NCI-H748 (cell line): ENCODE measurements around the gene APC2.
"Not testable (repeated sequence)": the region's sequence is repeated elsewhere in the genome, so short reads cannot be mapped to it uniquely, and the experiment has no call there.

ENCODE experiments used
- DNase-seq: peaks from one replicate; lab custom pipeline; 2025; ENCODE audit not compliant: unreplicated experiment; lab: John Stamatoyannopoulos, UW

Gene APC2

DNA sequence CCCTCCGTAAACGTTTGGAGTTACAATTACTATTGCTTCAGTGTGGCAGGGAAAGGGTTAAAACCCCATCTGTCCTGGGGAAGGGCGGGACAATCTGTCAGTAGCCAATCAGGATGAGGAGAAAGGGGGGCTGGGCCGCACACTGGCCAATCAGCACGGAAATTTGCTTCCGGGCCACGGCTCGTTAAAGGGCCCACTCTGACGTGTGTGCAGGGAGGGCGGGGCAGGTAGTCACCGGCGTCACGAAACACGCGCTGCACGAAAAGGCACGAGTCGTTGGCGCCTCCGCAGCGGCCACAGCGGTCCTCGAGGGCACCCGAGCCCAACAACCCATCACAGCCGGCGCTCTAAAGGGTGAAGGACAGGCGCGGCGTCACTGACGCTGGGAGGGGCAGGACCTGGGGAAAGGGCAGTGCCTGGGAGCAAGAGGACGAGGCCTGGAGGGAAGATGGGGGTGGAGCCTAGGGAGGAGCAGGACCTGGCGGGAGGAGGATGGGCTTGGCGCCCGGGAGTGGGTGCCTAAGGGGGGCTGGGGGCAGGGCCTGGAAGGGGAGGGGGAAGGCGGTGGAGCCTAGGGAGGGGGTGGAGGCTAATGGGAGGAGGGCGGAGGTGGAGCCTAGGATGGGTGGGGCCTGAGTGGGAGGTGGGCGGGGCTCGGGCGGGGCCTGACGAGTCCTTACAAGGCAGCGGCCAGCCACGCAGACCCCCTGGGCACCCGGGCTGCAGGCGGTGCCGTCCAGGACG lies 58.0 kb downstream of the APC2 start:
- peak; percentile 95 for DNase-seq

DNA sequence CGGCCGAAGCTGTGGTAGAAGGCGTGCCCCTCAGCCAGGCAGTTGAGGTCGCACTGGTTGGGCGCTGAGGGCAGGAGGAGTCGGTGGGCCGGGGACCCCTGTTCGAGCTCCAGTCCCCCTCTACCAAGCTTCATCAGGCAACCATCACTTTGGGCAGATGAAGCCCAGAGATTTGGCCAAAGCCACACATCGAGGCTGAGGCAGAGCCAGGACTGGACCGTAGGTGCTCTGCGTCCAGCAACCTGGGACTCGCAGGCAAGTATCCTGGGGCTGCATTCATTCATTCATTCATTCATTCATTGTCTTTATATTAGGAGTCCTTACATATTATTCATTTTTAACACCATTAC lies 58.6 kb downstream of the APC2 start:
- DNase-seq = no peak

DNA sequence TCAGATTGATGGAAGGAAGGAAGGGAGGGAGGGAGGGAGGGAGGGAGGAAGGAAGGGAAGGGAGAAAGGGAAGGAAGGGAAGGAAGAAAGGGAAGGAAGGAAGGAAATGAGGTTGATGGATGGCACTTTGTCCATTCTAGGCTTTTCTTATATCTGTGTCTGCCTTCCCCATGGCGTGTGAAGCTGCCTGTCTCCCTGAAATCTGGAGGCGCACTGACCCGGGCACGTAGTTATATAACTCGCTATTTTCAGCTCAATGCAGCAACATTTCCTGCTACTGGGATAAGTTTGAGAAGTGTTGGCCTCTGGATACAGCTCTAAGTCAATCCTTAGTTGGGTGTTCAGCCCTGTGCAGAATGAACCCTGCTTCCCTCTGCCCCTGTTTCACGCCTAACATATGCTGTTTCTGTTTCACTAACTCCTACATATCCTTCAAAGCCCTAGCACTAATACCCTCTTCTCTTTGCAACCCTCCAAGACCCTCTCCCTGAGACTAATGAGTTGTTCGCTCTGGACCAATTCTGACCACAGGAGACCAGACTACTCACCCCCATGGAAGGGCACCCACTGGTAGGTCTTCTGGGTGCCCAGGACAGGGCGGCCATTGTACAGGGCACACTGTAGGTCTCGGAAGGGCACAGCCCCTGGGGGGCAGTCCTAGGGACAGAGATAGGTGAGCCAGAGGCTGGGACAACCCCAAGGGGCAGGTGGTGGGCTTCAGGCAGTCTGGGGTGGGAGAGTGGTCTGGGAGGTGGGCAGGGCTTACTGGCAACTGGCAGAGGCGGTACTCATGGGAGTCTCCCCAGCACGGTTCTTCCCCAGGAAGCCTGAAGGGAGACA lies 59.9 kb downstream of the APC2 start:
- DNase-seq = no peak

DNA sequence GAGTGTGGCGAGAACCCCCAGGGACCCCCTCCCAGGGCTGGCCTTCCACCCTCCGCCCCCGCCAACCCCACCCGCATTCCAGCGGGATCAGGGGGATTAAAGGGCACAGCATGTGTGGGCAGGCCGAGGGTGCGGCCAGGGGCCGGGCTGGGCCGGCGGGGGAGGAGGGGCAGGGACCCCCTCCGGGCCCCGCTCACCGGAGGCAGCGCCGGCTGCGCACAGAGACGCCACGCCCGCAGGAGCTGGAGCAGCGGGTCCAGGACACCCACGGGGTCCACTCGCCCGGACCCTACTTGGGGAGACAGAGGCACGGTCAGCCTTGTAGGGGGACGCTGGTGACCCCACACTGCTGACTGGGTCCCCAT lies 60.5 kb downstream of the APC2 start:
- no peak for DNase-seq

DNA sequence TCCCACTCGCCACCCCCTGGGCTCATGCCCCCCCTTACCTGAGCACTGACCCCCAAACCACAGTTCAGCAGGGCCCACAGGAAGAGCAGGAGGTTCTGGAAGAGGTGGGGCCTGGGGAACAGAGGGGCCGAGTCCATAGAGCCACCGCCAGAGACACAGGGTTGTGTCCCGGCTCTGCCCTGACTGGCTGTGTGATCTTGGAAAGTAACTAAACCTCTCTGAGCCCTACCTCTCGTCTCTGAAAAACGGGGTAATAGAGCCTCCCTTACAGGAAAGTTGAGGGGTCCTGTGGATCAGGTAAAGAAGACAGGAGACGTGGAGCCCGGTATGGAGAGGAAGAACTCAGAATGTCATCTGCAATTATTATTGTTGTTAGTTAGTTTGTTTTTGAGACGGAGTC lies 60.9 kb downstream of the APC2 start:
- no peak for DNase-seq

DNA sequence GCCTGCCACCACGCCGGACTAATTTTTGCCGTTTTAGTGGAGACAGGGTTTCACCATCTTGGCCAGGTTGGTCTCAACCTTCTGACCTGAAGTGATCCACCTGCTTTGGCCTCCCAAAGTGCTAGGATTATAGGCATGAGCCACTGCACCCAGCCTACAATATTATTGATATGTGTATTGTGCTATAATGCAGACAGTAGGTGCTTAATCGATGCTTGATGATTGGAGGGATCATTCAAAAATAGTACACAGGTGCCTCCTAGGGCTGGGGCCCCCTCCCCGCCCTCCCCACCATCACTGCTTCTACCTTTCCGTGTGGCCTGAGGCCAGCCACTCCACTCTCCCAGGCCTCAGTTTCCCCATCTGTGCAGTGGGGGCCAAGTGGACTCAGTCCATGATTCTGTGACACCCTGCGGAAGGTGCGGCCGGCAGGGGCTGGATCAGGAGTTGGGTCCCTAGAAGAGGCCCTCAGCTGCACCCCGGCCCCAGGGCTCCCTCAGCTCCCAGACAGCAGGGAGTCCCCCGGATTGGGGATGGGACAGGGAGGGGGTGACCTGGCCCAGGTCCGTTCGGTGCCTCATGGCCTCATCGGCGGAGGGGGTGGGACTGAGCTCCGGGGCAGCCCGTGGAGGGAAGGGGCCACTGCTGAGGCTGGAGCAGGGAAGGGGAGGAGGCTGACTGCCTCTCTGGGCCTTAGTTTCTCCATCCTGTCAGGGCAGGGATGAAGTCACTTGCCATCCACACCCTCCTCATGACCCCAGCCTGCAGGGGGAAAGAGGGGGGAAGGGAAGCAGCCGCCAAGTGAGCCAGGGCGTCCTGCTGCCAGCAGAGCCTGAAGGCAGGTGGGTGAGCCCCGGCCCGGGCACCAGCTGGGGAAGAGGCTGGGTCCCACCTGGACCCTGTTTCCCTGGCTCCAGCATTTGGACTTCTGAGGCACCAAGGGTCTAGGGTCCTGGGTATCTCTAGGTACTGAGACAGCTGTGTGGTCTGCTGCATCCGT lies 61.7 kb downstream of the APC2 start:
- no peak for DNase-seq

DNA sequence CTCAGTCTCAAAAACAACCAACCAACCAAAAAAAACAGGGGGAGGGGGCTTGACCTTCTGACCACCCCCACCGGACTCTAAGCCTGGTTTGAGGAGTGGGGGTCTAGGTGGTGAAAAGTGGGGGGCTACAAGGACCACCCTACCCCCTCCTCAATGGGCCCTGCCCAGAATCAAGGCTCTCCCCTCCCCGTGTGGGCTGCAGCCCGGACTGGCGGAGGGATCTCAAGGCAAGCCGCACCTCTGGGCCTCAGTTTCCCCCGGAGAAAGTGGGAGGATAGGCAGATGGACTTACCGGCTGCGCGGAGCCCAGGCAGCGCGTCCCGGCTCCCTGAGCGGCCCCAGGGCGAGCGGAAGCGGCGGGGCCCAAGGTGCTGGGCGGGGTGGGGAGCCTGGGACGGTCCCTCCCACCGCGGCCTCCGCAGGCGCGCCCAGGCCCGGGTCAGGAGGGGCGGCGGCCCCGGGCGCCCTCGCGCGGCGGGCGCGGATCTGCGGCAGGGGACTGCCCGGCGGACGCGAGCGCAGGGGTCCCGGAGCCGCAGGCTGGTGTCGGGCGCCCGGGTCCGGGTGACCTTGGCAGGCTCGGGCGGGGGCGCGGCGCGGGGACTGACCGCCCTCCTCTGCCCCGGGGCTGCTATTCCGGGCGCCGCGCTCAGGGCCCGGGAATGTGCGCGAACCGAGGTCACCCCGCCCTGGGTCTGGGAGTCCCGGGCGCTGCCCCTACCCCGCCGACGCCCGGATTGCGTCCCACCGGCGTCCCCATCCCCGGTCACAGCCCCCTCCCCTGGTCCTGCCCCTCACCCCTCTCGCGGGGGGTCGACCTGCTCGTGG lies 63.0 kb downstream of the APC2 start, which contains the start of gene ADAMTSL5:
Gene ADAMTSL5 (minus strand): TSS at position 349 of the 828 bp plus-strand sequence. CDS start 2,076 bp downstream, outside the sequence.
- DNase-seq = peak; percentile 9

DNA sequence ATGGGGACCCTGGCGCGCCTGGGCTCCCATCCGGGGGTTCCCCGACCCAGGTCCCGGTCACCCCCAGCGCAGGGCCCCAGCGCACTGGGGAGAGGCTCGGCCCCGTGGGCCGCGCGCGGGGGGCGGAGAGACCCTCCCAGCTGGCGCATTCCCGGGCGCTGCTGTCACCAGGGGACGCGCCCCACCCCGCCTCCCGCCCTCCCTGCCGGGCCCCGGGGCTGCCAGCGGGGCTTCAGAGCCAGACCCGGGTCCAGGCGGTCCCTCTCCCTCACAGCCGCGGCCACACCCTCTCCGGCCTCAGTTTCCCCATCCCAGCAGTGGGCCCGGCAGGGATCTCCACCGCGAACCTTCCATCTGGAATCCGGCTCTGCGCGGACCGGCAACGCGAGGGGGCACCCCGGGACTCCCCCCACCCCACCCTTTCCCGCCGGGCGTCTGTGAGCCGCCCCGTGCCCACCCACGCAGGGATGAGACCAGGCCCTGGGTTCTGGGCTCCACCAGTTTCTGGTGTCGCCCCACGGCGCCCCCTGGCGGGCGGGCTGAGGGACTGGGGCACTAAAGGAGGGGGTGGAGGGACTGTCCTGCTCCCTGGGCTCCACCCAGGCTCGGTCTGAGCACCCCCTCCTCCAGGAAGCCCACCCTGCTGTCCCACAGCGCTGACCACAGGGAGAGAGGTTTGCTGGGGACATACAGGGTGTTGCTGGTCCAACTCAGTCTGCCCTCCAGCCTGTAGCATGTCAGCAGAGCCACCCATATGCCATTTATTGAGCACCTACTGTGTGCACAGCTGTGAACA lies 63.8 kb downstream of the APC2 start:
- DNase-seq = peak; percentile 44

DNA sequence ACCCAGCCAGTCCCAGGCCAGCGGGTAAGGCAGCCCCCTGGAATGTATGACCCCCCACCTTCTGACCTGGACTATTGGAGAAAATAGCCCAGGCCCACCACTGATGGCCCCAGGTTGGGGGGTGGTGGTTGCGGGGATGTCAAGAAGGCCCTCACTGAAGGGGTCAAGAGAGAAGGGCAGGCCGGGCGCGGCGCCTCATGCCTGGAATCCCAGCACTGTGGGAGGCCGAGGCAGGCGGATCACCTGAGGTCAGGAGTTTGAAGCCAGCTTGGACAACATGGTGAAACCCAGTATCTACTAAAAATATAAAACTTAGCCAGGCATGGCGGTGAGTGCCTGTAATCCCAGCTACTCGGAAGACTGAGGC lies 64.4 kb downstream of the APC2 start:
- no peak for DNase-seq

DNA sequence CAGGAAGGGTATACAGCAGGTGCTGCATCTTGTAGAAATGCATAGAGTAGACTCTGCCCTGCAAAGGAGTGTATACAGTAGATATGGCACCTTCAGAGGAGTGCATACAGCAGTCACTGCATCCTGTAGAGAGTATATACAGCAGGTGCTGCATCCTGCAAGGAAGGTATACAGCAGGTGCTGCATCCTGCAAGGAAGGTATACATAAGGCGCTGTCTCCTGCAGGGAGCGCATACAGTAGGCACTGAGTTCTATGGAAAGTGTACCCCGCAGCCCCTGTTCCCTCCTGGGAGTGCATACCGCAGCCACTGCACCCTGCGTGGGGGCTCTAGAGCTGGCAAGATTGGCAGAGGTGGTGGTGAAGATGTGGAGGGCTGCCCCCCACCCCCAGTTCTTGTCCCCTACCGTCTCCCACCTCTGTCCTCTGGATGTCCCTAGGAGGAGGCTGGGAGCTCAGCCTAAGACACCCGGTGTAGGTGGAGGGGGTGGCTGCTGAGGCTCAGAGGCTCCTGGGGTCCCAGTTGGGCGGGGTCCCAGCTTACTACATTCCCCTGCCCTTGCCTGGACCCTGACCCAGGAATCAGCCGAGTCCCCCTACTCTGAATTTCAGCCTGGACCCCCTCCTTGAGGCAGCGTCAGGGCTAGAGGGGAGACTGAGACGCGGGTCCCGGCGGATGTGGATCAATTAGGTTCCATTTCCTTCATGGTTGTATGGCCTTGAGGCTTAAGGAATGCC lies 65.2 kb downstream of the APC2 start:
- no peak for DNase-seq

DNA sequence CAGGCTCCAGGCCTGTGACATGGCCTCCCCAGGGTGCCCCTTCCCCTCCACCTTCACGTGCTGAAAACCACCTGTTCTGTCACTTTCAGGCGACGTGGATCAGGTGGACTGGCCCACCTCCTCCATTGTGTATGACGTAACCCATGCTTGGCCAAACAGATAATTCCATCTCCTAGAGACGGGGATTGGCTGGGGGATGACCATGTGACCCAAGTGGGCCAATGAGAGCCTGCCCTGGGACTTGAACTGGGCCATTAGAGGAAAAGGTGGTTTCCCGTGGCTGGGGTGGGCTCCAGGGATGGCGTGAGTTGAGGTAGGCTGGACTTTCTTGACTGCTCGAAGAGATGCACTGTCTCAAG lies 66.5 kb downstream of the APC2 start:
- DNase-seq = peak; percentile 51

DNA sequence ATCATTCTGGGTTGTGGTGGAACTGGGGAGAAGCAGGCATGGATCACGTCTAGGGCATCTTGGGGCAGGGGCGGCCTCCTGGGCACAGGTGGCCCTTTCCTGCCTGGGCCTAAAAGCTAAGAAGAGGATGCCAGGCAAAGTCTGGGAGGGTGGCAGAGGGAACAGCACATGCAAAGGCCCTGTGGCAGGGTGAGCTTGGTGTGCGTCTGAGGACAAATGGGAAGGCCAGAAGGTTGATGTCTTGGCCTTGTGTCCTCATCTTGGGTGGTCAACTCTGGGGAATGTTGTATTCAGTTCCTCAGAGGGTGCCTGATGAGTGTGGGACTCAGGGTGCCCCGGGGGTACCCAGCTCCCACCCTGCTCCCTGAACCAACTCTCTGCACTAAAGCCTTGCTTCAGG lies 68.5 kb downstream of the APC2 start:
- DNase-seq = no peak

DNA sequence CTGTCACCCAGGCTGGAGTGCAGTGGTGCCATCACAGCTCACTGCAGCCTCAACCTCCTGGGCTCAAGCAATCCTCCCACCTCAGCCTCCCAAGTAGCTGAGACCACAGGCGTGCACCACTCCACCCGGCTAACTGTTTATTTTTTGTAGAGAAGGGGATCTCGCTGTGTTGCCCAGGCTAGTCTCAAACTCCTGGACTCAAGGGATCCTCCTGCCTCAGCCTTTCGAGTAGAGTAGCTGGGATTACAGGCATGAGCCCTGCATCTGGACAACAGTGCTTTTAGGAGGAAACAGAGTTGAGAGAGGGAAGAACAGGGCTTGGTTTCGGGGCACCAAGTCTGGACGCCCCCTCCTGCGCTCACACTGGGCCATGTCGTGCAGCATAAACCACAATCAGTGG lies 69.9 kb downstream of the APC2 start:
- DNase-seq = not testable (repeated sequence)

DNA sequence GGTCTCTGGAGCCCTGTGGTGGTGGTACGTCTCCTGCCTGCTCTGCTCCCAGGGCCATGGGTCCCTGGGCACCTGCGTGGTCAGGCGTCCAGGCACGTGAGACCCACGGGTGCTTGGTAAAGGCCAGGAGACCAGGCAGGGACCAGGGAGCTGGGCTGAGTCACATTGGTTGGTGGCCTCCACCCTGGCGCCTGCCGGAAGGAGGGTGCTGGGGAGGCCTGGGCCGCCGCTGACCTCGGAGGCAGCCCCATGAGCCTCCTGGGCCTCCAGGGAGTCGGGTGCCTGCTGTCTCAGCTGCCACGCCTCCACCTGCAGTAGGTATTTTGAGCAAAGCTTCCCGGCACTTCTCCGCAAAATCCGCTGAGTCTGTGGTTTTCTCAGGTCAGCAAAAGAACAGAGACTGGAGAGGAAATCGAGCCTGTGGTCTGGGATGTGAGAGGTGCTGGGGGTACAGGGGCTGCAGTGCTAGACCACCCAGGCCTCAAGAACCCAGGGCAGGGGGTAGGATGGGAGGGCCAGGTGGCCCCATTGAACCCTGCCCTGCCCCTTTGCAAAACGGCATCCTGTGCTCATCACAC lies 70.4 kb downstream of the APC2 start:
- DNase-seq = no peak

DNA sequence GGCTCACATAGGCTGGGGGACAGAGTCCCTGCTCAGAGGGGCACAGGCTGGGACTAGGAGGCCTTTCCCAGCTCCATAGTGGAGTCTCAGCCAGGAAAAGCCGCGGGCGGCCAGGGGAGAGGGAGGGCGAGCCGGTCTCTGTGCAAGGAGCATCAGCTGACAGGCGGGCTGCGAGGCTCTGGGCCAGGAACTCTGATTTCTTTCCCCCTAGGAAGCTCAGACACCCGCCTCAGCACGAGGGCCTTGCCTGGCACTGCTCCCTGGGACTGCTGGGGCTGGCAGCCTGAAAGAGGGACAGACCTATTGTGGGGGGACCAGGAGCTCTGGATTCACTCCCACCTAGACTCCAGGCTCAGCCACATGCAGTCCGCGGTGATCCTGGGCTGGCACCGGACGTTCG lies 71.7 kb downstream of the APC2 start:
- no peak for DNase-seq

DNA sequence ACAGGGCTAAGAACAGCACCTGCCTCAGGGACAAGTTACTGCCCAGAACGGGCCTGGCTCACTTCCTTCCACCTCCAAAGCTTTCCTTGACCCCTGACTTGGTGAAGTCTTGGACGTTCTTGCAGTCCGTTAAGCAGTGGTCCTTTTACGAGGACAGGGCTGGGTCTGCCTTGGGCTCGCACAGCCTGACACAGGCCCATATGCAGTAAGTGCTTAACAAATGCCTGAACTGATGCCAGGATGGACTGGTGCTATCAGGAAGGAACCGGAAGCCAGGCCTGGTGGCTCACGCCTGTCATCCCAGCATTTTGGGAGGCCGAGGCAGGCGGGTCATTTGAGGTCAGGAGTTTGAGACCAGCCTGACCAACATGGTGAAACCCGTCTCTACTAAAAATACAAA lies 72.1 kb downstream of the APC2 start:
- DNase-seq = no peak

DNA sequence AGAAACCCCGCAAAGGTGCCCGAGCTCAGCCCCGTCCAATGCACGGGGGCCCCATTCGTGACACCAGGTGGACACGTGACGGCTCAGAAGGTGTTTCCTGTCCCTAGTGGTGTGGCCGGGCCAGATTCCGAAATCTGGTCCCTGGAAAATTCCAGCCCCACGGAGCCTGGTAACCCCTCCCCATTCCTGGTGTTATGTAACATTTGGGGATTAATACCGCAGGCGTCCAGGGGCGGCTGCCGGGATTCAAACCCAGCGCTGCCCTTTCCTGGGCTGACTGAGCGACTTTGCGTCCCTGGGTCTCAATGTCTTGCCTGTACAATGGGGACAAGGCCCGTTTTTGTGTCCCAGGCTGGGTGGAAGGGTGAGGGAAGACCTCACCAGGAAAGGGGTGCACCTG lies 72.9 kb downstream of the APC2 start:
- no peak for DNase-seq
